GM12878 (cell line): ENCODE data around the gene ZBTB44. TPM values are rescaled to one million over a fixed set of nuclear protein-coding genes. Genes with fewer than 3 reads are reported as not detected.

Experiments
- ATAC-seq: fragments of 200-7000 bp; cut with Tn5 transposase; 3 replicates; pipeline ENCODE4 v1.9.1; 2020; ENCODE audit warnings: mild to moderate bottlenecking, moderate library complexity
- BruUV-seq: library from RNA; stranded (reverse); fragments of 400-500 nt; replicated peaks from 2 replicates; lab custom pipeline; 2021; lab: Mats Ljungman, UMichigan
- CTCF ChIA-PET: fragments of 300-600 bp; sonication (Branson Sonifier 250); formaldehyde crosslinking; extraction: SDS; loops from one replicate; lab custom pipeline; 2021; ENCODE audit warnings: inconsistent platforms; lab: Yijun Ruan, JAX
- POLR2A ChIA-PET: fragments of 350-600 bp; formaldehyde crosslinking; extraction: SDS; loops from one replicate; lab custom pipeline; 2021; ENCODE audit warnings: inconsistent platforms; lab: Charles Lee
- RAD21 ChIA-PET: fragments of 300-600 bp; sonication (Branson Sonifier 250); formaldehyde crosslinking; loops from one replicate; lab custom pipeline; 2023; ENCODE audit warnings: antibody characterized with exemption; ENCODE audit not compliant: unreplicated experiment; lab: Charles Lee
- SMC1A ChIA-PET: fragments of 300-600 bp; sonication (Branson Sonifier 250); formaldehyde crosslinking; loops from one replicate; lab custom pipeline; 2023; ENCODE audit not compliant: unreplicated experiment, uncharacterized antibody; lab: Charles Lee
- DNase-seq: peaks from one replicate; pipeline ENCODE4 v3.0.0-alpha.2; 2011; ENCODE audit warnings: low read depth, low spot score
- FAIRE-seq: peaks from 3 replicates; lab custom pipeline; 2011; peaks lifted over from hg19 to GRCh38; lab: Jason Lieb, UNC
- H2AFZ ChIP-seq: 2 replicates; pipeline ENCODE4 v1.6.0; 2011; ENCODE audit warnings: low read depth, low read length, control low read depth; ENCODE audit not compliant: control insufficient read depth
- H3K27ac ChIP-seq: 2 replicates; pipeline ENCODE4 v1.5.1; 2011; ENCODE audit warnings: control low read depth; ENCODE audit not compliant: control insufficient read depth, insufficient read depth
- H3K27me3 ChIP-seq, 2 experiments: replicated peaks in 1 of 2; 2 replicates each; pipeline versions ENCODE4 v1.6.0 to v1.6.1; 2011; ENCODE audit warnings: low read length in 1 of 2; ENCODE audit not compliant: control insufficient read depth in 2 of 2, insufficient read depth in 2 of 2
- H3K36me3 ChIP-seq, 2 experiments: 2 replicates each; pipeline ENCODE4 v1.5.1; 2011; ENCODE audit warnings: low read length in 1 of 2; ENCODE audit not compliant: control insufficient read depth in 2 of 2, insufficient read depth in 2 of 2
- H3K4me1 ChIP-seq: 2 replicates; pipeline ENCODE4 v1.6.1; 2011; ENCODE audit warnings: mild to moderate bottlenecking, low read length, moderate library complexity, mixed read lengths; ENCODE audit not compliant: control insufficient read depth, insufficient read depth
- H3K4me2 ChIP-seq: 2 replicates; pipeline ENCODE4 v1.6.0; 2011; ENCODE audit warnings: control low read depth; ENCODE audit not compliant: control insufficient read depth, insufficient read depth
- H3K4me3 ChIP-seq: fragments of 200-600 bp; sonication (generic); 2 replicates; pipeline ENCODE4 v1.5.1; 2016
- H3K79me2 ChIP-seq: 2 replicates; pipeline ENCODE4 v1.6.0; 2011; ENCODE audit warnings: low read length; ENCODE audit not compliant: control insufficient read depth, insufficient read depth
- H3K9ac ChIP-seq: 2 replicates; pipeline ENCODE4 v1.8.0; 2011; ENCODE audit warnings: low read length, control low read depth, mixed read lengths; ENCODE audit not compliant: control insufficient read depth, insufficient read depth
- H3K9me3 ChIP-seq: replicated peaks from 3 replicates; pipeline ENCODE4 v1.5.1; 2011; ENCODE audit warnings: mild to moderate bottlenecking, low read length; ENCODE audit not compliant: control insufficient read depth, insufficient read depth
- H4K20me1 ChIP-seq: 2 replicates; pipeline ENCODE4 v1.6.0; 2011; ENCODE audit not compliant: control insufficient read depth, insufficient read depth
- CBX5 ChIP-seq: sonication (generic); IDR thresholded peaks from 2 replicates; pipeline ENCODE4 v1.6.1; 2016; ENCODE audit warnings: low read depth, moderate library complexity, mild to moderate bottlenecking, inconsistent platforms
- EZH2 ChIP-seq: IDR thresholded peaks from 2 replicates; pipeline ENCODE4 v1.6.1; 2012; ENCODE audit warnings: low read depth, mild to moderate bottlenecking, control low read depth, inconsistent platforms, low read length, borderline replicate concordance; ENCODE audit not compliant: control insufficient read depth
- HDGF ChIP-seq: fragments of 450-650 bp; IDR thresholded peaks from 2 replicates; pipeline ENCODE4 v1.6.1; 2016; ENCODE audit warnings: antibody characterized with exemption
- IRF3 ChIP-seq: fragments of 450-650 bp; IDR thresholded peaks from 2 replicates; pipeline ENCODE4 v1.6.1; 2014; ENCODE audit warnings: mild to moderate bottlenecking
- NR2C2 ChIP-seq: IDR thresholded peaks from 2 replicates; pipeline ENCODE4 v1.6.1; 2011; ENCODE audit warnings: borderline replicate concordance, low read depth; ENCODE audit not compliant: control insufficient read depth, insufficient read length
- PML ChIP-seq: IDR thresholded peaks from 2 replicates; pipeline ENCODE4 v1.6.1; 2012; ENCODE audit warnings: low read length, inconsistent platforms
- ZBTB4 ChIP-seq: fragments of 450-650 bp; formaldehyde crosslinking; IDR thresholded peaks from 2 replicates; pipeline ENCODE4 v1.4.0; 2022; ENCODE audit warnings: mild to moderate bottlenecking, moderate library complexity
- WGBS: methylation state at CpG from one replicate; pipeline ENCODE4 v1.1.6; 2016; ENCODE audit warnings: low lambda C conversion rate; ENCODE audit not compliant: insufficient replicate concordance, insufficient coverage; ENCODE audit errors: missing lambda C conversion rate; 5-methylcytosine and 5-hydroxymethylcytosine counted together
- in situ Hi-C: fragments of 300-500 bp; cut with MboI; formaldehyde crosslinking; loops from 9 replicates; pipeline ENCODE4 v1.14.3; 2018; ENCODE audit warnings: mixed read lengths
- intact Hi-C: fragments of 100-400 bp; cut with micrococcal nuclease; formaldehyde crosslinking; loops from one replicate; pipeline ENCODE4 v1.14.2; 2022; ENCODE audit not compliant: unreplicated experiment
- polyA plus RNA-seq, 11 experiments: library from polyadenylated mRNA; depleted of rRNA in 4 of 11; unstranded in 6 of 11; stranded (reverse) in 5 of 11; fragments of >200 nt; fragmentation: Nextera tagmentation in 4 of 11; fragmentation: Illumina TruSeq in 1 of 11; extraction: Ambion mirVana in 4 of 11; extraction: Trizol in 1 of 11; gene quantifications; 1 replicate in 1 of 11; 2 replicates in 10 of 11; pipeline versions ENCODE4 v1.2.1 to v1.2.3, GENCODE V29; 2011 to 2016; ENCODE audit warnings: inconsistent platforms in 2 of 11, missing spikeins in 2 of 11, low read depth in 1 of 11
- total RNA-seq, 4 experiments: library from RNA; depleted of rRNA in 3 of 4; stranded (reverse); fragments of >200 nt in 3 of 4; fragmentation: Illumina TruSeq in 1 of 4; extraction: Trizol in 1 of 4; gene quantifications; 2 replicates each; pipeline versions ENCODE4 v1.2.1 to v1.2.3, GENCODE V29; 2013 to 2021

Gene ZBTB44
- total and polyA plus RNA-seq, 10 of the 15 experiments (the other 5 are each of a cell fraction or from before 2014, with no cell fraction given): 2.8 to 38.2 (median 12.2) TPM

- TF ChIP-seq ZBTB4 (CRISPR knock-in tag) (no peak), EZH2 (no peak), PML (no peak), CBX5 (no peak), NR2C2 (no peak)
Observed at GRCh38 chr11:130310622-130311021, 4.1 kb downstream of the ZBTB44 start (continued).

GRCh38 chr11:130308886-130309285 is 5.8 kb downstream of the ZBTB44 start:
- Histone ChIP-seq H4K20me1 (peaks cover 4% of the 10 kb centered on the region; the same call in 1 of the 2 replicates), H3K27ac (no peak overlapping the region), H3K4me3 (no peak overlapping the region), H2AFZ (no peak overlapping the region), H3K79me2 (peaks cover 35% of the 10 kb centered on the region), H3K36me3 (no peaks in the 10 kb centered on the region; a peak in 1 of 4 replicates), H3K4me1 (0 out of 2 replicates have a peak, but pooled peaks cover 3% of the 10 kb centered on the region), H3K9me3 (peaks cover 4% of the 10 kb centered on the region; the same call in 2 of the 3 replicates), H3K9ac (no peak overlapping the region), H3K4me2 (peak overlapping the region; percentile 26; the same call in 1 of the 2 replicates), H3K27me3 (no peaks in the 10 kb centered on the region)
- FAIRE-seq: no peak
- in situ Hi-C loops: no loop called here
- ChIA-PET SMC1A (interaction anchor here (0.7 to 5.3 kb wide), 6 partner anchors 8 to 1586 kb away, joined by 3 to 40 read pairs (median 5); no protein-coding TSS in a partner anchor), CTCF (interaction anchor here (0.7 to 2.2 kb wide), 4 partner anchors 8 to 96 kb away, joined by 3 to 9 read pairs (median 4); no protein-coding TSS in a partner anchor), RAD21 (interaction anchor here (1.3 to 1.5 kb wide), 4 partner anchors 30 to 96 kb away, joined by 3 to 5 read pairs (median 3); no protein-coding TSS in a partner anchor), POLR2A (no interaction called here)
- intact Hi-C loops: no loop called here
- DNase-seq: no peak
- ATAC-seq: peak; percentile 62
- TF ChIP-seq HDGF (0 out of 2 replicates have a peak, but pooled peaks have one; percentile 61), IRF3 (no peak)
- no TSS peak for BruUV-seq
- WGBS: 93% methylated on average over 2 of the region's 2 CpGs
